HepG2 (cell line): ENCODE results near the gene WDR59. TPM values are rescaled to one million over a fixed set of nuclear protein-coding genes. Genes with fewer than 3 reads are reported as not detected.
A peak's percentile ranks its signal among the peaks of the same experiment; 100 is the strongest.

Experiments
- ARID5B ChIP-seq: IDR thresholded peaks from 2 replicates; pipeline ENCODE4 v1.4.0; 2020; ENCODE audit warnings: mild to moderate bottlenecking, missing genetic modification reagents
- CTCF ChIP-seq: sonication (generic); formaldehyde crosslinking; IDR thresholded peaks from 2 replicates; pipeline ENCODE4 v1.5.0; 2020; ENCODE audit warnings: mild to moderate bottlenecking, missing genetic modification reagents, moderate library complexity
- E2F1 ChIP-seq: sonication (generic); formaldehyde crosslinking; IDR thresholded peaks from 2 replicates; pipeline ENCODE4 v1.5.0; 2020; ENCODE audit warnings: missing genetic modification reagents
- ETV5 ChIP-seq: IDR thresholded peaks from 2 replicates; pipeline ENCODE4 v1.6.1; 2018; ENCODE audit warnings: missing biosample characterization, missing genetic modification reagents, inconsistent platforms, borderline replicate concordance
- FOSL1 ChIP-seq: sonication (generic); formaldehyde crosslinking; IDR thresholded peaks from 2 replicates; pipeline ENCODE4 v1.9.0; 2021; ENCODE audit warnings: missing genetic modification reagents, borderline replicate concordance
- KDM2A ChIP-seq: sonication (generic); formaldehyde crosslinking; IDR thresholded peaks from 2 replicates; pipeline ENCODE4 v1.4.0; 2020; ENCODE audit warnings: low read depth, missing genetic modification reagents, borderline replicate concordance
- MTERF4 ChIP-seq: sonication (generic); formaldehyde crosslinking; IDR thresholded peaks from 2 replicates; pipeline ENCODE4 v1.8.0; 2023; ENCODE audit warnings: mild to moderate bottlenecking, missing genetic modification reagents
- MYNN ChIP-seq: sonication (generic); formaldehyde crosslinking; IDR thresholded peaks from 2 replicates; pipeline ENCODE4 v1.4.0; 2020; ENCODE audit warnings: mild to moderate bottlenecking, low read depth, missing genetic modification reagents
- RELA ChIP-seq: sonication (generic); formaldehyde crosslinking; IDR thresholded peaks from 2 replicates; pipeline ENCODE4 v1.4.0; 2020; ENCODE audit warnings: missing genetic modification reagents
- SP140L ChIP-seq: sonication (generic); formaldehyde crosslinking; IDR thresholded peaks from 2 replicates; pipeline ENCODE4 v1.4.0; 2020; ENCODE audit warnings: missing genetic modification reagents, borderline replicate concordance
- SRSF9 ChIP-seq: fragments of 200-400 bp; formaldehyde crosslinking; IDR thresholded peaks from 2 replicates; pipeline ENCODE4 v1.6.1; 2018; ENCODE audit warnings: borderline replicate concordance, mild to moderate bottlenecking, low read depth, low read length; ENCODE audit not compliant: insufficient read depth, poor library complexity, severe bottlenecking
- ZFP36L1 ChIP-seq: sonication (generic); formaldehyde crosslinking; IDR thresholded peaks from 2 replicates; pipeline ENCODE4 v1.8.0; 2022; ENCODE audit warnings: mild to moderate bottlenecking, missing genetic modification reagents, moderate library complexity
- ZNF547 ChIP-seq: sonication (generic); formaldehyde crosslinking; IDR thresholded peaks from 2 replicates; pipeline ENCODE4 v1.5.1; 2020; ENCODE audit warnings: mild to moderate bottlenecking, missing genetic modification reagents
- ZNF552 ChIP-seq: sonication (generic); formaldehyde crosslinking; IDR thresholded peaks from 2 replicates; pipeline ENCODE4 v1.9.0; 2022; ENCODE audit warnings: missing genetic modification reagents, mild to moderate bottlenecking, borderline replicate concordance
- ZNF577 ChIP-seq: sonication (generic); formaldehyde crosslinking; IDR thresholded peaks from 2 replicates; pipeline ENCODE4 v1.4.0; 2020; ENCODE audit warnings: mild to moderate bottlenecking, low read depth, missing genetic modification reagents, borderline replicate concordance
- ZNF781 ChIP-seq: sonication (generic); formaldehyde crosslinking; IDR thresholded peaks from 2 replicates; pipeline ENCODE4 v1.5.1; 2020; ENCODE audit warnings: borderline replicate concordance, mild to moderate bottlenecking, missing genetic modification reagents; ENCODE audit errors: not compliant biosample characterization
- ZSCAN25 ChIP-seq: sonication (generic); formaldehyde crosslinking; IDR thresholded peaks from 2 replicates; pipeline ENCODE4 v1.8.0; 2022; ENCODE audit warnings: mild to moderate bottlenecking, missing genetic modification reagents
- polyA plus RNA-seq, 8 experiments: library from polyadenylated mRNA; depleted of rRNA in 3 of 8; stranded (reverse) in 7 of 8; unstranded in 1 of 8; fragments of >200 nt; fragmentation: Illumina TruSeq in 4 of 8; extraction: Trizol in 4 of 8; gene quantifications; 2 replicates each; pipeline versions ENCODE4 v1.2.1 to v1.2.3, GENCODE V29; 2011 to 2016; ENCODE audit warnings: low read depth in 4 of 8, missing spikeins in 1 of 8, mixed read lengths in 1 of 8; ENCODE audit not compliant: insufficient read depth in 1 of 8
- total RNA-seq, 5 experiments: library from RNA; depleted of rRNA; stranded (reverse); fragments of >200 nt; fragmentation: Illumina TruSeq; extraction: Trizol; gene quantifications; 2 replicates each; pipeline ENCODE4 v1.2.3, GENCODE V29; 2016; ENCODE audit warnings: low read depth in 1 of 5
- TF ChIP-seq, protein P1 (sequence below): sonication (generic); formaldehyde crosslinking; IDR thresholded peaks from 2 replicates; pipeline ENCODE4 v1.4.0; 2020; ENCODE audit warnings: mild to moderate bottlenecking, missing genetic modification reagents

The WDR59 gene
- total and polyA plus RNA-seq, 2 of the 13 experiments (the other 11 are each of a cell fraction or from before 2014, with no cell fraction given), result 65.2 to 306 TPM

DNA sequence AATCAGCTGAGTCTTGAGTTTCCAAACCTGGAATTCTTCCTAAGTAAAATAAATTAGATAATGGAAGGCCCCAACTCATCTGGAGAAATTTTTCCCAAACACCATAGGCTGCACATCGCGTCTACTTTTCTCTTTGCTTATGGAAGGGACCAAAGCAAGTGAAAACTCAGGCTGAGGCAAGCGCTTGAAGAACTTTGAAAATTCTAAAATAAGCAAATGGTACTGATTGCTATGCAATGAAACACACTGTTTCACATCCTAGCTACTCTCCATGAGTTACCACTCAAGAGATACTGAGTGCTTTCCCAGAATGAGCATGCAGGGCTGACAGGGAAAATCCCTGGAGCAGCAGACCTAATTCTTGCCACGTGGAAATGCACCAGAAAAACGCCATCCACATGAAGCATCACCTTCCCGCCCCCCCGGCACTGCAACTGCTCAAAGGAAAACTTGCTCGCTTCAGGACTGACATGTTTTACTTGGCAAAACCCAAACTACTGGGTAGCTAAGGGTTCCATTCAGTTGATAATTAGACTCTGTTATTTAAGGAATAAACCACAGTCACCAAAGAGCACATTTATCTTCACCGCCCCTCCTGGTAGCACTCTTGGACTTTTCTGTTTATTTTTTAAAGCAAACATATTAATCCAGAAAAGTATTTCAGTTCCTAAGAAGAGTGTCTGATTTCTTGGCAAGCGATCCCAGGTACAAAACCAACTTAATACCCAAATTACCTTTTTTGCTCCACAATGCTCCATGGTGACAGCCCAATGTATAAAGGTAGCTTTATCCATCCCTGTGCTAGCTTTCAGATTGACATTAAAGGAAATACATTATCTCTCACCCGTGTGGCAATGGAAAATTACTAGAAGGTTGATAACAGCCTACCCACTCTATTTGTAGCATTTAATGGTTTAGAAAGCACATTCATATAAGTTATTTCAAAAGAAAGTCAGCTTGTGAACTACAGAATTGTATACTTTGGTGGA is 62.5 kb downstream of the WDR59 start (continued):
- TF ChIP-seq ZNF781 (CRISPR knock-in tag) (peak; percentile 63), ARID5B (CRISPR knock-in tag) (peak; percentile 71), E2F1 (CRISPR knock-in tag) (no peak), SRSF9 (no peak), ZSCAN25 (CRISPR knock-in tag) (no peak), FOSL1 (CRISPR knock-in tag) (no peak), ZFP36L1 (CRISPR knock-in tag) (peak; percentile 79; the same call in 1 of the 2 replicates), RELA (CRISPR knock-in tag) (no peak), MYNN (no peak), ZNF547 (CRISPR knock-in tag) (peak; percentile 62), ETV5 (CRISPR knock-in tag) (no peak), ZNF577 (no peak), CTCF (CRISPR knock-in tag) (no peak), ZNF552 (no peak), SP140L (CRISPR knock-in tag) (0 out of 2 replicates have a peak, but pooled peaks have one; percentile 65), KDM2A (CRISPR knock-in tag) (no peak), MTERF4 (CRISPR knock-in tag) (no peak)
- TF ChIP-seq, protein P1, sequence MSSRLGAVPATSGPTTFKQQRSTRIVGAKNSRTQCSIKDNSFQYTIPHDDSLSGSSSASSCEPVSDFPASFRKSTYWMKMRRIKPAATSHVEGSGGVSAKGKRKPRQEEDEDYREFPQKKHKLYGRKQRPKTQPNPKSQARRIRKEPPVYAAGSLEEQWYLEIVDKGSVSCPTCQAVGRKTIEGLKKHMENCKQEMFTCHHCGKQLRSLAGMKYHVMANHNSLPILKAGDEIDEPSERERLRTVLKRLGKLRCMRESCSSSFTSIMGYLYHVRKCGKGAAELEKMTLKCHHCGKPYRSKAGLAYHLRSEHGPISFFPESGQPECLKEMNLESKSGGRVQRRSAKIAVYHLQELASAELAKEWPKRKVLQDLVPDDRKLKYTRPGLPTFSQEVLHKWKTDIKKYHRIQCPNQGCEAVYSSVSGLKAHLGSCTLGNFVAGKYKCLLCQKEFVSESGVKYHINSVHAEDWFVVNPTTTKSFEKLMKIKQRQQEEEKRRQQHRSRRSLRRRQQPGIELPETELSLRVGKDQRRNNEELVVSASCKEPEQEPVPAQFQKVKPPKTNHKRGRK (CRISPR knock-in tag), result no peak
